Measurements from ENCODE around the gene NRN1.

NRN1 gene

GRCh38 chr6:6002005-6002847, 4.5 kb downstream of the NRN1 start:
- no peak for DNase-seq

- no peak for DNase-seq
These were observed 5.3 kb downstream of the NRN1 start for GRCh38 chr6:6001443-6001842.

GRCh38 chr6:5999688-6000608, 6.8 kb downstream of the NRN1 start:
- peak; percentile 35 for DNase-seq

- peak; percentile 74 for DNase-seq
These were observed 7.7 kb downstream of the NRN1 start for GRCh38 chr6:5998711-5999687.

GRCh38 chr6:5998236-5998635, 8.5 kb downstream of the NRN1 start:
- DNase-seq, result no peak

- DNase-seq, result peak; percentile 51
These were observed 9.2 kb downstream of the NRN1 start for GRCh38 chr6:5997420-5997987.

GRCh38 chr6:5996714-5997419, 9.9 kb downstream of the NRN1 start:
- DNase-seq, result peak; percentile 91

- peak; percentile 93 for DNase-seq
These were observed 10.6 kb downstream of the NRN1 start for GRCh38 chr6:5995949-5996713.

GRCh38 chr6:5995658-5995948, 11.1 kb downstream of the NRN1 start:
- DNase-seq, result no peak

- no peak for DNase-seq
These were observed 11.6 kb downstream of the NRN1 start for GRCh38 chr6:5994999-5995657.

GRCh38 chr6:5994234-5994998, 12.3 kb downstream of the NRN1 start:
- DNase-seq, result no peak

GRCh38 chr6:5992551-5993225, 14.0 kb downstream of the NRN1 start:
- DNase-seq, result no peak

GRCh38 chr6:5990786-5991185, 15.9 kb downstream of the NRN1 start:
- peak; percentile 85 for DNase-seq

- DNase-seq, result peak; percentile 96
These were observed 17.5 kb downstream of the NRN1 start for GRCh38 chr6:5989141-5989723.

- DNase-seq, result no peak
These were observed 19.9 kb downstream of the NRN1 start for GRCh38 chr6:5986861-5987260.

GRCh38 chr6:5984150-5985089, 22.3 kb downstream of the NRN1 start:
- DNase-seq, result no peak

All from fibroblast of skin of right biceps (primary cell).